ENCODE results near the gene ZC3H13.

GRCh38 chr13:46062185-46062584 lies 9.6 kb upstream of the ZC3H13 start:
- TF ChIP-seq REST (IDR thresholded peaks at IDR 0.05; ENCODE audit: insufficient replicate concordance, low read depth): no peak
- TF ChIP-seq POLR2AphosphoS5 (IDR thresholded peaks at IDR 0.05; ENCODE audit: low read depth): no peak
- no peak for TF ChIP-seq CTCF (IDR thresholded peaks at IDR 0.05; ENCODE audit: insufficient read depth, low read length)
